HEK293 (cell line): Measurements from ENCODE around the gene CCDC27.

Source experiments
- CTCF ChIA-PET: fragments of 350-600 bp; formaldehyde crosslinking; extraction: SDS; loops from one replicate; lab custom pipeline; 2021; ENCODE audit warnings: antibody characterized with exemption; lab: Yijun Ruan, JAX
- POLR2A ChIA-PET: fragments of 300-600 bp; formaldehyde crosslinking; extraction: SDS; loops from one replicate; lab custom pipeline; 2020; ENCODE audit warnings: antibody characterized with exemption, inconsistent platforms; lab: Yijun Ruan, JAX
- H3K27ac ChIP-seq: fragments of 200-500 bp; sonication (Bioruptor generic); 2 replicates; pipeline ENCODE4 v1.5.1; 2014; ENCODE audit warnings: low read depth, low read length, control low read depth, inconsistent platforms; ENCODE audit errors: extremely low read depth
- H3K36me3 ChIP-seq, 2 experiments: fragments of 200-500 bp in 1 of 2; sonication (Bioruptor generic) in 1 of 2; 1 replicate in 1 of 2; 2 replicates in 1 of 2; pipeline ENCODE4 v1.5.1; 2014 to 2017; ENCODE audit warnings: inconsistent platforms in 2 of 2, low read length in 2 of 2; ENCODE audit not compliant: control insufficient read depth in 2 of 2, insufficient read depth in 1 of 2
- H3K4me1 ChIP-seq: fragments of 200-500 bp; sonication (Bioruptor generic); 2 replicates; pipeline ENCODE4 v1.5.1; 2014; ENCODE audit warnings: mild to moderate bottlenecking, low read length, inconsistent platforms; ENCODE audit not compliant: control insufficient read depth, insufficient read depth
- H3K4me3 ChIP-seq: 2 replicates; pipeline ENCODE4 v1.5.1; 2011; ENCODE audit warnings: low read depth, mild to moderate bottlenecking, control low read depth, low read length, moderate library complexity
- H3K9me3 ChIP-seq: fragments of 200-500 bp; sonication (Bioruptor generic); 2 replicates; pipeline ENCODE4 v1.5.1; 2014; ENCODE audit warnings: low read depth, low read length, inconsistent platforms; ENCODE audit not compliant: control insufficient read depth, insufficient read depth
- REPIN1 ChIP-seq: fragments of 450-650 bp; formaldehyde crosslinking; IDR thresholded peaks from 2 replicates; pipeline ENCODE4 v1.5.1; 2017; ENCODE audit warnings: missing biosample characterization, missing genetic modification characterization, low read depth
- WT1 ChIP-seq: fragments of 450-650 bp; formaldehyde crosslinking; IDR thresholded peaks from 2 replicates; pipeline ENCODE4 v1.5.1; 2016; ENCODE audit warnings: missing biosample characterization, missing genetic modification characterization
- ZBTB17 ChIP-seq: fragments of 450-650 bp; formaldehyde crosslinking; IDR thresholded peaks from 2 replicates; pipeline ENCODE4 v1.5.1; 2016; ENCODE audit warnings: missing biosample characterization, missing genetic modification characterization
- ZNF16 ChIP-seq: fragments of 450-650 bp; formaldehyde crosslinking; IDR thresholded peaks from 2 replicates; pipeline ENCODE4 v1.5.1; 2016; ENCODE audit warnings: low read depth, missing biosample characterization, missing genetic modification characterization
- ZNF2 ChIP-seq: fragments of 450-650 bp; formaldehyde crosslinking; IDR thresholded peaks from 2 replicates; pipeline ENCODE4 v1.5.1; 2016; ENCODE audit warnings: missing biosample characterization, missing genetic modification characterization
- ZNF239 ChIP-seq: fragments of 450-650 bp; formaldehyde crosslinking; IDR thresholded peaks from 2 replicates; pipeline ENCODE4 v1.5.1; 2016; ENCODE audit warnings: missing biosample characterization, missing genetic modification characterization
- ZNF274 ChIP-seq, 2 experiments: fragments of 200-500 bp in 1 of 2; fragments of 450-650 bp in 1 of 2; sonication (Bioruptor generic) in 1 of 2; formaldehyde crosslinking in 1 of 2; IDR thresholded peaks; 2 replicates each; pipeline versions ENCODE4 v1.5.1 to v1.6.1; 2014 to 2016; ENCODE audit warnings: borderline replicate concordance in 1 of 2, inconsistent platforms in 1 of 2, low read length in 1 of 2, missing biosample characterization in 1 of 2, missing genetic modification characterization in 1 of 2
- ZNF302 ChIP-seq: fragments of 450-650 bp; formaldehyde crosslinking; IDR thresholded peaks from 2 replicates; pipeline ENCODE4 v1.5.1; 2016; ENCODE audit warnings: missing biosample characterization, missing genetic modification characterization, low read depth
- ZNF37A ChIP-seq: fragments of 450-650 bp; IDR thresholded peaks from 2 replicates; pipeline ENCODE4 v1.5.1; 2018; ENCODE audit warnings: missing biosample characterization, missing genetic modification characterization
- ZNF398 ChIP-seq: fragments of 450-650 bp; formaldehyde crosslinking; IDR thresholded peaks from 2 replicates; pipeline ENCODE4 v1.5.1; 2017; ENCODE audit warnings: missing biosample characterization, missing genetic modification characterization
- ZNF433 ChIP-seq: fragments of 450-650 bp; formaldehyde crosslinking; IDR thresholded peaks from 2 replicates; pipeline ENCODE4 v1.5.1; 2016; ENCODE audit warnings: missing biosample characterization, missing genetic modification characterization, low read depth
- ZNF544 ChIP-seq: fragments of 450-650 bp; formaldehyde crosslinking; IDR thresholded peaks from 2 replicates; pipeline ENCODE4 v1.5.0; 2017; ENCODE audit warnings: missing biosample characterization, missing genetic modification characterization
- ZNF560 ChIP-seq: fragments of 450-650 bp; formaldehyde crosslinking; IDR thresholded peaks from 2 replicates; pipeline ENCODE4 v1.5.1; 2017; ENCODE audit warnings: missing biosample characterization, missing genetic modification characterization, borderline replicate concordance
- ZNF658 ChIP-seq: fragments of 450-650 bp; formaldehyde crosslinking; IDR thresholded peaks from 2 replicates; pipeline ENCODE4; 2016; ENCODE audit warnings: missing biosample characterization, missing genetic modification characterization
- ZNF660 ChIP-seq: fragments of 450-650 bp; IDR thresholded peaks from 2 replicates; pipeline ENCODE4 v1.5.1; 2018; ENCODE audit warnings: missing biosample characterization, mild to moderate bottlenecking, missing genetic modification characterization
- ZSCAN16 ChIP-seq: fragments of 450-650 bp; formaldehyde crosslinking; IDR thresholded peaks from 2 replicates; pipeline ENCODE4 v1.5.1; 2016; ENCODE audit warnings: missing biosample characterization, missing genetic modification characterization
- TF ChIP-seq, protein P1 (sequence below): fragments of 450-650 bp; formaldehyde crosslinking; IDR thresholded peaks from 2 replicates; pipeline ENCODE4 v1.5.1; 2016; ENCODE audit warnings: missing biosample characterization, missing genetic modification characterization
- TF ChIP-seq, protein P2 (sequence below): sonication (generic); formaldehyde crosslinking; IDR thresholded peaks from 2 replicates; pipeline ENCODE4 v1.8.1; 2022; ENCODE audit warnings: mild to moderate bottlenecking, moderate library complexity, missing genetic modification reagents
- TF ChIP-seq, protein P3 (sequence below): fragments of 450-650 bp; formaldehyde crosslinking; conservative IDR thresholded peaks from 2 replicates; pipeline ENCODE4 v1.5.1; 2016; ENCODE audit warnings: low read depth, missing biosample characterization, missing genetic modification characterization

Gene CCDC27

DNA sequence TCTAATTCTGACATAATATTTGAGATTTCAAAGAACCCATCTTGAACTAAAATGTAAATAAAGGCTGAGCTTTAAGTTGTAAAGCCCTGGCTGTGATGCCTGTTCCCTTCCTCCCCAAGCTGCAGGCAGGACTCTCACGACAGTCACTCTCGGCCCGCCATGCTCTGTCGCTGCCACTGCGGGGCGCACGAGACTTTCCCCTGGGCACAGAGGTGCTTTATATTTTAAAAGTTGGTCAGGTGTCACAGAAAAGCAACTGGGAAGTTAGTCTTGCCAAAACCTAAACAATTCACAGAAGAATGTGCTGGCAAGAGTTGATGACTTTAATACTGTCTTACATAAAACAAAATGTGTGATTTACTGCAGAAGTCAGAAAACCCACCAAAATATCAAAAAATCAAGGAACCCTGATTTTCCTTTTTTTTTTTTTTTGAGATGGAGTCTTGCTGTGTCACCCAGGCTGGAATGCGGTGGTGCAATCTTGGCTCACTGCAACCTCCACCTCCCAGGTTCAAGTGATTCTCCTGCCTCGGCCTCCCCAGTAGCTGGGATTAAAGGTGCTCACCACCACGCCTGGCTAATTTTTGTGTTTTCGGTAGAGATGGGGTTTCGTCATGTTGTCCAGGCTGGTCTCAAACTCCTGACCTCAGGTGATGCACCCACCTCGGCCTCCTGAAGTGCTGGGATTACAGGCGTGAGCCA, 33.4 kb downstream of the CCDC27 start:
- ChIA-PET CTCF (interaction anchor here (1.2 to 1.9 kb wide), 3 partner anchors 10 to 333 kb away, joined by 3 to 11 read pairs (median 4); no protein-coding TSS in a partner anchor), POLR2A (interaction anchor here (1.7 kb wide), 1 partner anchor 11 kb away, joined by 5 read pairs; the partner anchor contains the start of gene LRRC47)
- peaks cover 33 to 100% of the 10 kb centered on the region in 2 experiments for H3K36me3 ChIP-seq
- H3K9me3 ChIP-seq: no peaks in the 10 kb centered on the region
- TF ChIP-seq ZNF660 (tag by site-specific recombination): 0 out of 2 replicates have a peak, but pooled peaks have one; percentile 16
- no peak for TF ChIP-seq ZNF37A (tag by site-specific recombination)
- TF ChIP-seq, protein P1, sequence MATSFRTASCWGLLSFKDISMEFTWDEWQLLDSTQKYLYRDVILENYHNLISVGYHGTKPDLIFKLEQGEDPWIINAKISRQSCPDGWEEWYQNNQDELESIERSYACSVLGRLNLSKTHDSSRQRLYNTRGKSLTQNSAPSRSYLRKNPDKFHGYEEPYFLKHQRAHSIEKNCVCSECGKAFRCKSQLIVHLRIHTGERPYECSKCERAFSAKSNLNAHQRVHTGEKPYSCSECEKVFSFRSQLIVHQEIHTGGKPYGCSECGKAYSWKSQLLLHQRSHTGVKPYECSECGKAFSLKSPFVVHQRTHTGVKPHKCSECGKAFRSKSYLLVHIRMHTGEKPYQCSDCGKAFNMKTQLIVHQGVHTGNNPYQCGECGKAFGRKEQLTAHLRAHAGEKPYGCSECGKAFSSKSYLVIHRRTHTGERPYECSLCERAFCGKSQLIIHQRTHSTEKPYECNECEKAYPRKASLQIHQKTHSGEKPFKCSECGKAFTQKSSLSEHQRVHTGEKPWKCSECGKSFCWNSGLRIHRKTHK (tag by site-specific recombination): no peak
- TF ChIP-seq WT1 (tag by site-specific recombination): no peak
- no peak for TF ChIP-seq ZNF433 (tag by site-specific recombination)
- no peak for TF ChIP-seq ZNF398 (tag by site-specific recombination)
- TF ChIP-seq ZNF544: no peak
- no peak for TF ChIP-seq ZNF302 (tag by site-specific recombination)
- no peak overlapping the region for H3K4me3 ChIP-seq
- no peaks in the 10 kb centered on the region for H3K4me1 ChIP-seq
- no peak overlapping the region for H3K27ac ChIP-seq

DNA sequence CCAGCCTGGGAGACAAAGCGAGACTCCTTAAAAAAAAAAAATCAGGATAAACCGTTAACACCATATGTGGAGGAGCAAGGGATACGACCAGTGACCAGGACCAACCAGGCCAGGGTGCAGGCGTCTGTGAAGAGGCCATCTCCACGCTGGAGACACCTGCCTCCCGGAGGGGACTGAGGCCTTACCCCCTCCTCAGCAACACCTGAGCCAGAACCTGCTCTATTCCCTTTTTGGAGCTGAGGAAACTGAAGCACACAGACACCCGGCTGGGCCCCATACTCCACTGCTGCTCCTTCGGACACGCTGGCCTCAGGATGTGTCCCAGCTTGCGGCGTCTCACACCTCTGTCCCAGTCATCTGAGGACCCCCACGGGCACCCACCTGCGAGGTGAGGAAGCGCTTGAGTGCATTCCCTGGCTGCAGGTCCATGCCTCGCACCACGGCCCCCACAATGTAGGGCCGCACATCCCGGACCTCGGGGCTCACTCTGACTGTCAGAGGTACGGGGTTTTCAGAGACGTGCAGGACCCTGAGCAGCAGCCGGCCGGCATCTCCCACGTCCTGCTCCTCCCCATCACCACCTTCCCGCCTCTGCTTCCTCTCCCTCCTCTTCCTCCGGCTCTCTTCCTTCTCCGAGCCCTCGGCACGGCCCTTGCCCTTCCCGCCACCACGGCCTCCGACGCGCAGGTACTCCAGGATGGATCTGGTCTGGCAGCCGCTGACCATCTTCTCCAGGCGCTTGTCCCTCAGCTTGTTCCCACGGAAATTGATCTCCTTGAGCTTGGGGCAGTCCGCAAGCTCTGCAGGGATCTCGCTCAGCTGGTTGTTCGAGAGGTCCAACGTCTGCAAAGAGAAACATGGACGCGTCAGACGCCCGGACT, 34.5 kb downstream of the CCDC27 start:
- H3K36me3 ChIP-seq: peaks cover 29 to 95% of the 10 kb centered on the region in 2 experiments; a peak in 2 of 3 replicates
- no peaks in the 10 kb centered on the region for H3K4me1 ChIP-seq
- H3K9me3 ChIP-seq: no peaks in the 10 kb centered on the region
- no peak overlapping the region for H3K27ac ChIP-seq
- TF ChIP-seq ZBTB17 (tag by site-specific recombination): no peak
- no peak for TF ChIP-seq ZNF2 (tag by site-specific recombination)
- TF ChIP-seq ZSCAN16 (tag by site-specific recombination): no peak
- no peak for TF ChIP-seq ZNF16
- TF ChIP-seq ZNF658 (tag by site-specific recombination): no peak
- TF ChIP-seq, protein P2, sequence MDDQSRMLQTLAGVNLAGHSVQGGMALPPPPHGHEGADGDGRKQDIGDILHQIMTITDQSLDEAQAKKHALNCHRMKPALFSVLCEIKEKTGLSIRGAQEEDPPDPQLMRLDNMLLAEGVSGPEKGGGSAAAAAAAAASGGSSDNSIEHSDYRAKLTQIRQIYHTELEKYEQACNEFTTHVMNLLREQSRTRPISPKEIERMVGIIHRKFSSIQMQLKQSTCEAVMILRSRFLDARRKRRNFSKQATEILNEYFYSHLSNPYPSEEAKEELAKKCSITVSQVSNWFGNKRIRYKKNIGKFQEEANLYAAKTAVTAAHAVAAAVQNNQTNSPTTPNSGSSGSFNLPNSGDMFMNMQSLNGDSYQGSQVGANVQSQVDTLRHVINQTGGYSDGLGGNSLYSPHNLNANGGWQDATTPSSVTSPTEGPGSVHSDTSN: no peak
- ChIA-PET CTCF (interaction anchor here (1.2 kb wide), 1 partner anchor 334 kb away, joined by 3 read pairs; no protein-coding TSS in a partner anchor), POLR2A (interaction anchor here (0.6 to 1.7 kb wide), 3 partner anchors 10 to 73 kb away, joined by 3 to 5 read pairs (median 3); partner anchors contain the start of gene LRRC47)
- no peak overlapping the region for H3K4me3 ChIP-seq

DNA sequence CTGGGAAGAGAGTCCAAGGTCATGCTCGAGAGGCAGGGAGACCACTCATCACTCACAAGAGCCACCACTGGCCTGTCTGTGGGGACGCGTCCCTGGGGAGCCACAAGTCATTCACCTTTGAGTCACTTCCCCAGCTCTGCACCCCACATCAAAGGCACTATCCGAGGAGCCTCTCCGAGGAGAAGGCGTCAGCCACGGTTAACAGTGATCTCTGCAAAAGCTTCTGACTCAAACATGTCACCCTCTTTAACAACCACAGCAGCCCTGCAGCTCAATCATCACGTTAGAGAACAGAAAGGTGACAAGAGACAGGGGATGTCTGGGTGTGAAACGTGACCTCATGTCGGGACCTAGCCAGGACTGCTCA, 35.1 kb downstream of the CCDC27 start:
- peaks cover 24 to 95% of the 10 kb centered on the region in 2 experiments; a peak in 2 of 3 replicates for H3K36me3 ChIP-seq
- H3K4me3 ChIP-seq: no peak overlapping the region
- H3K27ac ChIP-seq: no peak overlapping the region
- CTCF ChIA-PET: no interaction called here
- no peaks in the 10 kb centered on the region for H3K4me1 ChIP-seq
- POLR2A ChIA-PET: interaction anchor here (0.6 to 0.7 kb wide), 2 partner anchors 13 to 73 kb away, joined by 3 read pairs; no protein-coding TSS in a partner anchor
- no peaks in the 10 kb centered on the region for H3K9me3 ChIP-seq
- TF ChIP-seq ZNF239 (tag by site-specific recombination) (no peak), ZNF544 (no peak), ZNF274 (IDR thresholded peaks at IDR 0.05; ENCODE audit: low read length) (no peak), ZNF274 (tag by site-specific recombination; IDR thresholded peaks at IDR 0.05; ENCODE audit: borderline replicate concordance) (no peak), REPIN1 (tag by site-specific recombination) (no peak), ZNF560 (tag by site-specific recombination) (no peak)
- TF ChIP-seq, protein P3, sequence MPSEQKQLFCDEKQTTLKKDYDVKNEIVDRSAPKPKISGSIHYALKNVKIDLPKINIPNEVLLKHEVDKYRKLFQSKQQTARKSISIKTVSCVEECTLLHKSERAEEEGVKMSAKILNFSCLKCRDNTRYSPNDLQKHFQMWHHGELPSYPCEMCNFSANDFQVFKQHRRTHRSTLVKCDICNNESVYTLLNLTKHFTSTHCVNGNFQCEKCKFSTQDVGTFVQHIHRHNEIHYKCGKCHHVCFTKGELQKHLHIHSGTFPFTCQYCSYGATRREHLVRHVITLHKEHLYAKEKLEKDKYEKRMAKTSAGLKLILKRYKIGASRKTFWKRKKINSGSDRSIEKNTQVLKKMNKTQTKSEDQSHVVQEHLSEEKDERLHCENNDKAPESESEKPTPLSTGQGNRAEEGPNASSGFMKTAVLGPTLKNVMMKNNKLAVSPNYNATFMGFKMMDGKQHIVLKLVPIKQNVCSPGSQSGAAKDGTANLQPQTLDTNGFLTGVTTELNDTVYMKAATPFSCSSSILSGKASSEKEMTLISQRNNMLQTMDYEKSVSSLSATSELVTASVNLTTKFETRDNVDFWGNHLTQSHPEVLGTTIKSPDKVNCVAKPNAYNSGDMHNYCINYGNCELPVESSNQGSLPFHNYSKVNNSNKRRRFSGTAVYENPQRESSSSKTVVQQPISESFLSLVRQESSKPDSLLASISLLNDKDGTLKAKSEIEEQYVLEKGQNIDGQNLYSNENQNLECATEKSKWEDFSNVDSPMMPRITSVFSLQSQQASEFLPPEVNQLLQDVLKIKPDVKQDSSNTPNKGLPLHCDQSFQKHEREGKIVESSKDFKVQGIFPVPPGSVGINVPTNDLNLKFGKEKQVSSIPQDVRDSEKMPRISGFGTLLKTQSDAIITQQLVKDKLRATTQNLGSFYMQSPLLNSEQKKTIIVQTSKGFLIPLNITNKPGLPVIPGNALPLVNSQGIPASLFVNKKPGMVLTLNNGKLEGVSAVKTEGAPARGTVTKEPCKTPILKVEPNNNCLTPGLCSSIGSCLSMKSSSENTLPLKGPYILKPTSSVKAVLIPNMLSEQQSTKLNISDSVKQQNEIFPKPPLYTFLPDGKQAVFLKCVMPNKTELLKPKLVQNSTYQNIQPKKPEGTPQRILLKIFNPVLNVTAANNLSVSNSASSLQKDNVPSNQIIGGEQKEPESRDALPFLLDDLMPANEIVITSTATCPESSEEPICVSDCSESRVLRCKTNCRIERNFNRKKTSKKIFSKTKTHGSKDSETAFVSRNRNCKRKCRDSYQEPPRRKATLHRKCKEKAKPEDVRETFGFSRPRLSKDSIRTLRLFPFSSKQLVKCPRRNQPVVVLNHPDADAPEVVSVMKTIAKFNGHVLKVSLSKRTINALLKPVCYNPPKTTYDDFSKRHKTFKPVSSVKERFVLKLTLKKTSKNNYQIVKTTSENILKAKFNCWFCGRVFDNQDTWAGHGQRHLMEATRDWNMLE (tag by site-specific recombination): no peak
